GM11168 (cell line): ENCODE data around the gene MBNL2.

ENCODE experiments used
- in situ Hi-C: fragments of 300-500 bp; cut with MboI; formaldehyde crosslinking; loops from one replicate; pipeline ENCODE4 v1.12.0; 2022; ENCODE audit warnings: low sequenced_read_pairs; ENCODE audit not compliant: unreplicated experiment

The MBNL2 gene

GRCh38 chr13:97390941-97391600 is 168.9 kb downstream of the MBNL2 start:
- in situ Hi-C loops: no loop called here

GRCh38 chr13:97392020-97392419 is 169.9 kb downstream of the MBNL2 start:
- in situ Hi-C loops: no loop called here

- in situ Hi-C loops: no loop called here
Measured at GRCh38 chr13:97394542-97394941, 172.4 kb downstream of the MBNL2 start.

GRCh38 chr13:97395447-97396136 is 173.5 kb downstream of the MBNL2 start:
- in situ Hi-C loops: no loop called here

- in situ Hi-C loops: no loop called here
Measured at GRCh38 chr13:97397267-97397666, 175.1 kb downstream of the MBNL2 start.

- in situ Hi-C loops: no loop called here
Measured at GRCh38 chr13:97401421-97401820, 179.3 kb downstream of the MBNL2 start.

- in situ Hi-C loops: no loop called here
Measured at GRCh38 chr13:97403893-97404750, 182.0 kb downstream of the MBNL2 start.

- in situ Hi-C loops: no loop called here
Measured at GRCh38 chr13:97407540-97407939, 185.4 kb downstream of the MBNL2 start.

- in situ Hi-C loops: no loop called here
Measured at GRCh38 chr13:97408938-97409337, 186.8 kb downstream of the MBNL2 start.

GRCh38 chr13:97411984-97412383 is 189.9 kb downstream of the MBNL2 start:
- in situ Hi-C loops: no loop called here

GRCh38 chr13:97413694-97414093 is 191.6 kb downstream of the MBNL2 start:
- in situ Hi-C loops: no loop called here

- in situ Hi-C loops: no loop called here
Measured at GRCh38 chr13:97414392-97414791, 192.3 kb downstream of the MBNL2 start.

GRCh38 chr13:97417698-97418097 is 195.6 kb downstream of the MBNL2 start:
- in situ Hi-C loops: no loop called here

GRCh38 chr13:97422118-97423054 is 200.3 kb downstream of the MBNL2 start:
- in situ Hi-C loops: no loop called here

- in situ Hi-C loops: no loop called here
Measured at GRCh38 chr13:97423300-97424045, 201.3 kb downstream of the MBNL2 start.

GRCh38 chr13:97425590-97425989 is 203.5 kb downstream of the MBNL2 start:
- in situ Hi-C loops: no loop called here

GRCh38 chr13:97426695-97427094 is 204.6 kb downstream of the MBNL2 start:
- in situ Hi-C loops: no loop called here

GRCh38 chr13:97429681-97430081 is 207.5 kb downstream of the MBNL2 start:
- in situ Hi-C loops: no loop called here

GRCh38 chr13:97430296-97430695 is 208.2 kb downstream of the MBNL2 start:
- in situ Hi-C loops: no loop called here
